Large intestine (tissue), 3 donors: ENCODE measurements around the gene FSIP1. TPM values are rescaled to one million over a fixed set of nuclear protein-coding genes. Genes with fewer than 3 reads are reported as not detected.

Experiments used
- DNase-seq, 2 donors: peaks; one replicate each; pipeline versions ENCODE4 v3.0.0 to v3.0.0-alpha.2; 2013
- H3K27ac ChIP-seq: one replicate; pipeline ENCODE4 v1.5.1; 2013; ENCODE audit warnings: low read length
- H3K27me3 ChIP-seq: 2 replicates; pipeline ENCODE4 v1.6.1; 2013; ENCODE audit warnings: low read length; ENCODE audit not compliant: control insufficient read depth, insufficient read depth
- H3K36me3 ChIP-seq: 2 replicates; pipeline ENCODE4 v1.6.1; 2013; ENCODE audit warnings: low read length; ENCODE audit not compliant: control insufficient read depth, insufficient read depth
- H3K4me1 ChIP-seq: one replicate; pipeline ENCODE4 v1.6.1; 2013; ENCODE audit warnings: low read length; ENCODE audit not compliant: control insufficient read depth, insufficient read depth
- H3K4me3 ChIP-seq: one replicate; pipeline ENCODE4 v1.5.1; 2013; ENCODE audit warnings: low read length
- H3K9me3 ChIP-seq: one replicate; pipeline ENCODE4 v1.6.1; 2013; ENCODE audit warnings: mild to moderate bottlenecking, low read depth, low read length, moderate library complexity; ENCODE audit not compliant: control insufficient read depth
- WGBS: methylation state at CpG from one replicate; pipeline ENCODE4 v1.1.5; 2013; ENCODE audit warnings: low lambda C conversion rate; ENCODE audit not compliant: insufficient coverage; 5-methylcytosine and 5-hydroxymethylcytosine counted together
- polyA plus RNA-seq: library from polyadenylated mRNA; unstranded; fragments of 120-200 nt; gene quantifications from one replicate; pipeline ENCODE4 v1.2.1, GENCODE V29; 2013

Gene FSIP1
- polyA plus RNA-seq, 1 donor, result 0.78 TPM

DNA sequence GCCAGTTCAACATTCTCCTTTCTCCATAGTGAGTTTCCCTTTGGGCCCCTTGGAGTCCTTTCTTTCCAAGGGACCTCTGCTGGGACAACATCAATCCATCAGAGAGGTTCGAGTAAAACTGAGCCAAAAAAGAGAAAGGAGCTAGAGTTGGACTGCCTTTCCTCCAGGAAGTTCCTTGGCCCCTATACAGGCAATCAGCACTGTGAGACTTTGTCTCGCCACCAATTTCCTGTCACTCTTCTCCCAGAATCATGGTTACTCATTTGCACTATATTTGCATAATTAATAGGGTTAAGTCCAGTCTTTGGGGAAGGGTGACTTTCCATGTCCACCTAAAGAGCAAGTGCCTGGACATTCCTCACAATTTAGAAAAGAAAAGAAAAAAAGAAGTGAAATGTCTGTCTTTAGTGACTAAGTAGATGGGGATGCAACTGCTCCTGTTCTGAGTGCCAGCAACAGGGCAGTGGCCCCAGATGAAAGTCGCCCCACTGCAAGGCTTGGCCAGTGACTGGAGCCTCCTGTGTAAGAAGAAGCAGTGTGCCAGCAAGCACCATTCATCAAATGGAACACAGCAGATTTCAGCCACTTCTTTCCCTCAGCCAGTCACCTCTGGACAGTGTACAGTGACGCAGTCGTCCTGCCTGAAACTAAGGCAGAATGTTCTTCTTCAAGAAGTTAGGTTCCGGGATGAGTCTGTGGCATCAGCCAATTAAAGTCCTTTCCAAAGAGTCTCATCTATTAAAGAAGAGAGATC lies 91.6 kb downstream of the FSIP1 start:
- H3K36me3 ChIP-seq, result no peaks in the 10 kb centered on the region
- no peak overlapping the region for H3K4me3 ChIP-seq
- peak in 1 of 2 donors; percentile 10 for DNase-seq
- no peaks in the 10 kb centered on the region for H3K27me3 ChIP-seq
- no CpG with 5 or more reads among the region's 6 CpGs for WGBS
- H3K9me3 ChIP-seq, result no peaks in the 10 kb centered on the region
- H3K4me1 ChIP-seq, result peaks cover 13% of the 10 kb centered on the region
- H3K27ac ChIP-seq, result no peak overlapping the region

DNA sequence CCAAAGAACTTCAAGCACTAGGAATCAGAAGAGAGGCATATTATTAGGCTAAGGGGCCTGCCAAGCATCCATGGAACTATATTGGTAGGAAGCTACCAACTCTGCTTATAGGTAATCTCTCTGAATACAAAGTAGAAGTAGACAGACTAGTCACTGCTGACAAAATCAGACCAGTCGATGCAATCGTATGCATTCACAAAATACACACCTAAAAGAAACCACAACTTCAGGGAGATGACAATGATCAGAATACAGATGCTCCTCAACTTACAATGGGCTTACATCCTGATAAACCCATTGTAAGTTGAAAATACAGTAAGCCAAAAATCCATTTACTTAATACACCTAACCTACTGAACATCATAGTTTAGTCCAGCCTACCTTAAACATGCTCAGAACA lies 94.7 kb downstream of the FSIP1 start:
- no peak for DNase-seq
- Histone ChIP-seq H3K4me3 (no peak overlapping the region), H3K4me1 (peaks cover 4% of the 10 kb centered on the region), H3K9me3 (no peaks in the 10 kb centered on the region), H3K27ac (no peak overlapping the region), H3K36me3 (no peaks in the 10 kb centered on the region), H3K27me3 (no peaks in the 10 kb centered on the region)
- WGBS, result no CpG with 5 or more reads among the region's 2 CpGs

DNA sequence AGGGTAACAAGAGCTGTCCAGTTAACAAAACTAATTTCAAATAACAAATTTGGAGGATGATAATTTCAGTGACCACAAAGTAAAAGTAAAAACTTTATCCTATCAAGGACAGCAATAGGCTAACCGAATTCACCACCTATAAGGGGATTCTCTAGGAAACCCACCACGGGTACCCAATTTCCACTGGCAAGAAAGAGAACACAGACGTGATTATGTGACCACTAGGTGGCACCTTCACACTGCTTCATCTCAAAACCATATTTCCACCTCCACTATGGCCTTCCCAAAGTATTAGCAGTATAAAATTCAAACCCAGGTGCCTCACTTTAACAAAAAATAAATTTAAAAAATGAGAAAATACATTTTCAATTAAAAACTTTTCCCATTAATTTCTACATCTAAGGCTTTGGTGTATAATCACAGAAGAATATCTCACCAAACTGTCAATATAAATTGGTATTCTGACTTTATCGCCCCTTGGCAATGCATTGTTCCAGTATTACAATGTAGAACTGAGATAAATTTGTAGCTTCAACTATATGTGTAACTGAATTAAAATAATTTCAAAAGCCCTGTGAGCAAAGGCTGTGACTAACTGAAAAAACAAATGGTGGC lies 96.5 kb downstream of the FSIP1 start:
- H3K9me3 ChIP-seq, result no peaks in the 10 kb centered on the region
- H3K4me3 ChIP-seq, result no peak overlapping the region
- H3K27me3 ChIP-seq, result no peaks in the 10 kb centered on the region
- H3K36me3 ChIP-seq, result no peaks in the 10 kb centered on the region
- peak; percentile 42 to 44 for DNase-seq
- no peaks in the 10 kb centered on the region for H3K4me1 ChIP-seq
- 100% methylated on average over 1 of the region's 4 CpGs for WGBS
- no peak overlapping the region for H3K27ac ChIP-seq

DNA sequence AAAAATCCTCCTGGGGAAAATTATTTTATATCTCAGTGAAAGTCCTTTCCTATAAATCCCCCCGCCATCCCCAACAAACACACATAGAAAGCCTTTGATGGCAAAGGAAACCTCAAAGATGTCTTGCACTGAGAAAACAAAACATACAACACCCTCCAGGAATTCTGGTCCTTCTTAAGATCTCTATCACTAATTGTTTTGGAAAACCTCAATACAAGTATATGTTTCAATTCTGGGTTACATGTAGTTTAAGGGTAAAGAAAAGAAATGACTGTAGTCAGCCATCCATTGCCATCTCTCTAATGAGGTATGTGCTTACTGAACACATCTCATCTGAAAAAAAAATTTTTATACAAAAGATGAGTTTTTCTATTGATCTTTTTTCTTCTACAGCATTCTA lies 97.3 kb downstream of the FSIP1 start:
- Histone ChIP-seq H3K27ac (no peak overlapping the region), H3K4me3 (no peak overlapping the region), H3K27me3 (no peaks in the 10 kb centered on the region), H3K4me1 (no peaks in the 10 kb centered on the region), H3K9me3 (no peaks in the 10 kb centered on the region), H3K36me3 (no peaks in the 10 kb centered on the region)
- WGBS, result no CpG with 5 or more reads among the region's 1 CpG
- no peak for DNase-seq

DNA sequence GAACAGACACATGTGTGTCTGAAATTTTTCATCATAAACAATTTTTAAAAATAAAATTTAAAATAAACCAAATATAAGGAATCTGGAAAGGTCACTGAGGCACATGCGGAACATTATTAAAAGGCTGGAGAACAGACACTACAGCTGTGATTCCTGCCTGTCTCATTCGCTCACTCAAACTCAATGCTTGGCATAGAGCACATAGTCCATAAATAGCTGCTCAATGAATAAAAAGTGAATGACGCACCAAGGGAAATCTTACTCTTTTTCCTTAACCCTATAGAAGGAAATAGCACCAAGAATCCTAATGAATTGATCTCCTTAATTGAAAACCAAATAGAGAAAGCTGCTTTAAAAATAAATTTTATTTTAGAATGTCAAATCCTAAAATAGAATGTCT lies 98.4 kb downstream of the FSIP1 start:
- no peak overlapping the region for H3K4me3 ChIP-seq
- DNase-seq, result no peak
- no CpG with 5 or more reads among the region's 3 CpGs for WGBS
- H3K4me1 ChIP-seq, result no peaks in the 10 kb centered on the region
- no peaks in the 10 kb centered on the region for H3K36me3 ChIP-seq
- H3K27ac ChIP-seq, result no peak overlapping the region
- H3K9me3 ChIP-seq, result no peaks in the 10 kb centered on the region
- no peaks in the 10 kb centered on the region for H3K27me3 ChIP-seq

DNA sequence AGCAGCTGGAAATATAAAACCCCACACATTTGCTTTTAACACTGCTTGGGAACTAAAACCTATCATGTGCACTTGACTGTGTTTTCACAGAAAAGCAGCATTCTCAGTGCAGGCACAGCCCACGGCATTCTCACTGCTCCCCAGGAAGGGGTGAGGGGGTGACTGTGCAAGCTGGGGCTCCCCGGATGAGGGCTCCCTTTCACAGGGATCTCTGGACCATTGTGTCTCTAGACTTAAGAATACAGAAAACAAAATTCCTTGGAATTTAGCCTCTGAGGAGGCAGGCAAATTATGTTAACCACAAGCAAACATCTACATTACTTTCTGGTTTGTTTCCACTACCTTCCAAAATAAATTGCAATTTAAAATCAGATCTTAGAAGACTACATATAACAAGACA lies 100.3 kb downstream of the FSIP1 start:
- H3K4me3 ChIP-seq, result no peak overlapping the region
- no peak overlapping the region for H3K27ac ChIP-seq
- H3K9me3 ChIP-seq, result no peaks in the 10 kb centered on the region
- no peak for DNase-seq
- H3K4me1 ChIP-seq, result no peaks in the 10 kb centered on the region
- no peaks in the 10 kb centered on the region for H3K36me3 ChIP-seq
- WGBS, result no CpG with 5 or more reads among the region's 2 CpGs
- H3K27me3 ChIP-seq, result no peaks in the 10 kb centered on the region

DNA sequence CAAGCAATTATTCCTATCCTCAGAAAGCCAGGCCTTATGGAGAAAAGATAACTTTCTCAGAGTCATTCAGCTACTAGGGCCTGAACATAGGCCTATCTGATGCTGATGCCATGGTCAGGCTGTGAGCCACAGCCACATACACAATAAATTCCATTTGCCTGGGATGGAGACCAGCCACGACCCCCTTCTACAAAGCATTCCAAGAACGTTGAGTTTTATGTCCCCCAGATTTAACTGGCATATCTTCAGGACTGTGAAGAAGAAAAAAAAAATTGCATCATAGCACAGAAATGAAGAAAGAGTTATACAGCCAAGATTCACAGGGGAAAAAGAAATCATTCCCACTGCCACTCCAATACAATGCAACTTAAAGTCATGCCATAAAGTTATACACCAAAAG lies 101.8 kb downstream of the FSIP1 start:
- Histone ChIP-seq H3K36me3 (no peaks in the 10 kb centered on the region), H3K4me3 (no peak overlapping the region), H3K4me1 (no peaks in the 10 kb centered on the region), H3K27ac (no peak overlapping the region), H3K27me3 (no peaks in the 10 kb centered on the region), H3K9me3 (no peaks in the 10 kb centered on the region)
- DNase-seq, result no peak
- WGBS, result 50% methylated on average over 1 of the region's 2 CpGs

DNA sequence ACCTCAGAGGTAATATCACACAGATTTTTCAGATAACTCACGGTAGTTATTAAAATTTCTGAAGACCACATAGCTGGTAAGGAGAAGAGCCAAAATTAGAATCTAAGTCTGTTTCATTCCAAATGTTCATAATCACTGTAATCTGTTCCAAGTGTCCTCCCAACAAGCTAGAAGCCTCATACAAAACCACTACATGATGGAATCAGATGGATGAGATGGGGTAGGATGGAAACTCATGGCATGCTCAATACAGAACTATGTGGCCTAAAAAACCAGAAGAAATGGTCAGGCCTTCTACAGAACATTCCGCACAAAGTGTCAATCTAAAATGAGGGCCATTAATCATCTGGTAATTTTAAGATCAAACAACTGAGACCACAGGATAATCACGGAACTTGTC lies 110.0 kb downstream of the FSIP1 start:
- DNase-seq, result no peak
- Histone ChIP-seq H3K27me3 (no peaks in the 10 kb centered on the region), H3K4me3 (no peak overlapping the region), H3K9me3 (no peaks in the 10 kb centered on the region), H3K36me3 (no peaks in the 10 kb centered on the region), H3K27ac (no peak overlapping the region), H3K4me1 (no peaks in the 10 kb centered on the region)
- WGBS, result no CpG with 5 or more reads among the region's 3 CpGs

DNA sequence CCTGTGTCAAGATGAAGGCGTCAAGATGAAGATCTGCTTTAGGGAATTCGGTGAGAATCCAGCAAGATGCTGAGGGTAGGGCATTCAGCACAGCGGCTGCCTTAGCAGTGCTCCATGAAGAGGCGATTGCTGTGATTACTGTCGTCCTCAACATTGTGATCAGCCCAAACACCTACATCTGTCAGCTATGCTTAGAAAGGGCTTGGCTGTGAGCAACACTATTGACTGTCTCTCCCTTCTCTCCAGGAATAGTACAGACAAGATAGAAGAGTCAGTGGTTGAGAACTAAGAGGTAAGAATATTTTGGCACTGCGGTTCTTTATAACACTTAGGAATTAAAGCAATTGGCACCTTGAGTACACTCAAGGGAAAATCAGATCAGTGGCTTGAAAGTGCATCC lies 110.5 kb downstream of the FSIP1 start:
- Histone ChIP-seq H3K4me1 (no peaks in the 10 kb centered on the region), H3K4me3 (no peak overlapping the region), H3K27me3 (no peaks in the 10 kb centered on the region), H3K27ac (no peak overlapping the region), H3K9me3 (no peaks in the 10 kb centered on the region), H3K36me3 (no peaks in the 10 kb centered on the region)
- no CpG with 5 or more reads among the region's 6 CpGs for WGBS
- no peak for DNase-seq

DNA sequence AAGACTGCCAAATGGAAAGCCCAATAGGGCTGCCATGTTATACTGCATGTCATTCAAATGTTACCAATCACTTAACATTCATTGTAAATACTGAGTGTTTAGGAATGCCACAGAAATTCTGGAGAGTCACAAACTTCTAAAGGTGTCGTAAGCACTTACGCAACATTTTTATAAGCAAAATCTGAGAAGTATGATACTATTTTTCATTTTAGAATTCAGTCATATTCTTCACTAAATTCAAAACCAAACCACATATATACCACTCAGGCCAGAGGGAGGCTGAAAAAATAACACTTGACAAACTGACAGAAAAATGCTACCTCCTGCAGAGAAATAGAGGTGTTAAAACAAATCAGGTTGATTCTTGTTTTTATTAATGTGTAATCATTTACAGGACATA lies 112.0 kb downstream of the FSIP1 start:
- Histone ChIP-seq H3K36me3 (no peaks in the 10 kb centered on the region), H3K27me3 (no peaks in the 10 kb centered on the region), H3K27ac (no peak overlapping the region), H3K4me1 (no peaks in the 10 kb centered on the region), H3K9me3 (no peaks in the 10 kb centered on the region), H3K4me3 (no peak overlapping the region)
- WGBS, result 100% methylated on average over 2 of the region's 2 CpGs
- DNase-seq, result no peak

DNA sequence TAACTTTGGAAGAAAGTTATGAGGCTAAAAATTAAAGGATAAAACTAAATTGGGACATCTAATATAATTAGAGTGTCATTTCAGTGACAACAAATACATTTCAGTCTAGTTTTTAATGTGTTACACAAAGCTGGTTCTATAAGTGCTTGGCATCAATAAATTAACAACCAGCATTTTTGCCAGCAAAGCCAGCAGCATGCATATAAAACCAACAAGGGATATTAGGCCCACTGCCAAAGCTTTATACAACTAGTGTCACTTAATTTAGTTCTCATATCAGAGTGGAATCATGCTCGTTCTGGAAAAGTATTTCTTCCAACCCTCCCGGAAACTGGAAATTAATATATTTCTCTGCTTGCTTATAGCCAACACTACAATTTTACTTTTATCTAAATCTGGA lies 113.0 kb downstream of the FSIP1 start:
- no peaks in the 10 kb centered on the region for H3K9me3 ChIP-seq
- WGBS, result 94% methylated on average over 2 of the region's 2 CpGs
- H3K36me3 ChIP-seq, result no peaks in the 10 kb centered on the region
- DNase-seq, result no peak
- H3K27me3 ChIP-seq, result no peaks in the 10 kb centered on the region
- H3K27ac ChIP-seq, result no peak overlapping the region
- H3K4me3 ChIP-seq, result no peak overlapping the region
- H3K4me1 ChIP-seq, result no peaks in the 10 kb centered on the region
